H1 (cell line): ENCODE data around the gene TMED5. TPM values are rescaled to one million over a fixed set of nuclear protein-coding genes. Genes with fewer than 3 reads are reported as not detected.

Source experiments
- CTCF ChIA-PET: fragments of 300-600 bp; sonication (Branson Sonifier 250); formaldehyde crosslinking; loops from one replicate; lab custom pipeline; 2021; ENCODE audit not compliant: partially characterized antibody; lab: Charles Lee
- POLR2A ChIA-PET: fragments of 300-600 bp; sonication (Branson Sonifier 250); formaldehyde crosslinking; loops from one replicate; lab custom pipeline; 2021; ENCODE audit warnings: inconsistent platforms; ENCODE audit not compliant: partially characterized antibody; lab: Charles Lee
- DNase-seq, 2 experiments: peaks; one replicate each; pipeline versions ENCODE4 v3.0.0 to v3.0.0-alpha.2; 2010 to 2022; ENCODE audit warnings: low spot score in 2 of 2, low read depth in 1 of 2, mixed read lengths in 1 of 2
- FAIRE-seq: peaks from 2 replicates; lab custom pipeline; 2011; peaks lifted over from hg19 to GRCh38; lab: Jason Lieb, UNC
- H2AFZ ChIP-seq: 2 replicates; pipeline ENCODE4 v1.8.1; 2012; ENCODE audit warnings: low read length, inconsistent platforms
- H2AK5ac ChIP-seq: 2 replicates; pipeline ENCODE4 v1.6.1; 2013; ENCODE audit warnings: low read depth, low read length
- H2BK120ac ChIP-seq: replicated peaks from 2 replicates; pipeline ENCODE3; 2013; ENCODE audit warnings: low read depth, low read length, inconsistent platforms
- H2BK12ac ChIP-seq: 2 replicates; pipeline ENCODE4 v1.6.1; 2013; ENCODE audit warnings: low read depth, low read length
- H2BK15ac ChIP-seq: 2 replicates; pipeline ENCODE4 v1.6.1; 2013; ENCODE audit warnings: low read length
- H2BK20ac ChIP-seq: 2 replicates; pipeline ENCODE4 v1.6.1; 2013; ENCODE audit warnings: low read length
- H2BK5ac ChIP-seq: 2 replicates; pipeline ENCODE4 v1.6.1; 2013; ENCODE audit warnings: low read depth, low read length
- H3K14ac ChIP-seq: 2 replicates; pipeline ENCODE4 v1.6.1; 2013; ENCODE audit warnings: inconsistent platforms; ENCODE audit not compliant: insufficient read length
- H3K18ac ChIP-seq: 2 replicates; pipeline ENCODE4 v1.6.1; 2013; ENCODE audit warnings: low read length; ENCODE audit errors: extremely low read depth
- H3K23ac ChIP-seq: 2 replicates; pipeline ENCODE4 v1.6.1; 2013; ENCODE audit warnings: inconsistent platforms; ENCODE audit not compliant: insufficient read length
- H3K23me2 ChIP-seq: 2 replicates; pipeline ENCODE4 v1.6.1; 2013; ENCODE audit warnings: low read depth, low read length
- H3K27ac ChIP-seq: 2 replicates; pipeline ENCODE4 v1.6.1; 2011; ENCODE audit warnings: low read depth, low read length, inconsistent platforms
- H3K27me3 ChIP-seq, 4 experiments: replicated peaks in 1 of 4; 1 replicate in 1 of 4; 2 replicates in 3 of 4; pipeline versions ENCODE4 v1.6.1 to v1.8.1; 2011 to 2013; ENCODE audit warnings: low read length in 3 of 4, mild to moderate bottlenecking in 3 of 4, inconsistent platforms in 2 of 4, mixed read lengths in 2 of 4, moderate library complexity in 1 of 4; ENCODE audit not compliant: control insufficient read depth in 3 of 4, insufficient read depth in 3 of 4; ENCODE audit errors: extremely low read depth in 1 of 4
- H3K36me3 ChIP-seq, 4 experiments: 2 replicates each; pipeline versions ENCODE4 v1.6.1 to v1.8.1; 2011 to 2013; ENCODE audit warnings: mild to moderate bottlenecking in 4 of 4, low read length in 3 of 4, moderate library complexity in 2 of 4, control low read depth in 1 of 4, inconsistent platforms in 1 of 4; ENCODE audit not compliant: insufficient read depth in 4 of 4, control insufficient read depth in 2 of 4
- H3K4ac ChIP-seq: replicated peaks from 2 replicates; pipeline ENCODE3; 2013; ENCODE audit warnings: low read length, low read depth, mixed read lengths, inconsistent platforms; ENCODE audit not compliant: insufficient read length
- H3K4me1 ChIP-seq, 4 experiments: replicated peaks in 1 of 4; 1 replicate in 1 of 4; 2 replicates in 3 of 4; pipeline versions ENCODE4 v1.6.1 to v1.8.1; 2011 to 2013; ENCODE audit warnings: low read length in 3 of 4, inconsistent platforms in 2 of 4, mixed read lengths in 1 of 4; ENCODE audit not compliant: insufficient read depth in 4 of 4, control insufficient read depth in 3 of 4
- H3K4me2 ChIP-seq, 2 experiments: 2 replicates each; pipeline versions ENCODE4 v1.6.1 to v1.8.1; 2011 to 2013; ENCODE audit warnings: low read depth in 2 of 2, low read length in 2 of 2, control low read depth in 1 of 2, inconsistent platforms in 1 of 2, mild to moderate bottlenecking in 1 of 2; ENCODE audit not compliant: insufficient read depth in 1 of 2
- H3K4me3 ChIP-seq, 4 experiments: fragments of 200-600, 300-600 bp in 1 of 4; sonication (generic), shearing (Covaris generic), sonication (Bioruptor Twin) in 1 of 4; 2 replicates each; pipeline versions ENCODE4 v1.5.1 to v1.8.1; 2011 to 2016; ENCODE audit warnings: low read length in 4 of 4, low read depth in 3 of 4, control low read depth in 2 of 4, inconsistent platforms in 2 of 4, mild to moderate bottlenecking in 2 of 4, mixed read lengths in 1 of 4, moderate library complexity in 1 of 4; ENCODE audit not compliant: insufficient read depth in 2 of 4; ENCODE audit errors: extremely low read depth in 1 of 4
- H3K56ac ChIP-seq: replicated peaks from 2 replicates; pipeline ENCODE3; 2013; ENCODE audit warnings: low read depth, mild to moderate bottlenecking, mixed read lengths, low read length, inconsistent platforms; ENCODE audit not compliant: insufficient read length
- H3K79me1 ChIP-seq: 2 replicates; pipeline ENCODE4 v1.6.1; 2013; ENCODE audit warnings: low read depth, low read length, control low read depth
- H3K79me2 ChIP-seq, 2 experiments: 2 replicates each; pipeline versions ENCODE4 v1.6.1 to v1.8.1; 2012 to 2013; ENCODE audit warnings: low read length in 2 of 2, mild to moderate bottlenecking in 2 of 2, inconsistent platforms in 1 of 2; ENCODE audit not compliant: insufficient read depth in 2 of 2, control insufficient read depth in 1 of 2
- H3K9ac ChIP-seq, 4 experiments: replicated peaks in 1 of 4; 1 replicate in 1 of 4; 2 replicates in 3 of 4; pipeline versions ENCODE4 v1.6.1 to v1.8.1; 2011 to 2013; ENCODE audit warnings: low read depth in 3 of 4, low read length in 3 of 4, control low read depth in 2 of 4, mild to moderate bottlenecking in 2 of 4, moderate library complexity in 2 of 4, inconsistent platforms in 1 of 4; ENCODE audit errors: extremely low read depth in 1 of 4
- H3K9me3 ChIP-seq, 2 experiments: 2 replicates each; pipeline versions ENCODE4 v1.6.1 to v1.8.1; 2012 to 2013; ENCODE audit warnings: mild to moderate bottlenecking in 2 of 2, moderate library complexity in 2 of 2, control low read depth in 1 of 2, inconsistent platforms in 1 of 2, low read depth in 1 of 2, low read length in 1 of 2, mixed read lengths in 1 of 2; ENCODE audit not compliant: insufficient read depth in 2 of 2
- H4K20me1 ChIP-seq, 2 experiments: replicated peaks in 1 of 2; 2 replicates each; pipeline versions ENCODE3 to v1.8.1; 2011 to 2013; ENCODE audit warnings: inconsistent platforms in 2 of 2, low read length in 2 of 2, mild to moderate bottlenecking in 1 of 2; ENCODE audit not compliant: insufficient read depth in 2 of 2, control insufficient read depth in 1 of 2
- H4K5ac ChIP-seq: 2 replicates; pipeline ENCODE4 v1.6.1; 2013; ENCODE audit warnings: low read length, low read depth, mixed read lengths, inconsistent platforms; ENCODE audit not compliant: insufficient read length
- H4K8ac ChIP-seq: 2 replicates; pipeline ENCODE4 v1.8.0; 2013; ENCODE audit warnings: mild to moderate bottlenecking, moderate library complexity, low read length, inconsistent platforms; ENCODE audit not compliant: insufficient read depth; ENCODE audit errors: extremely low read depth
- H4K91ac ChIP-seq: replicated peaks from 2 replicates; pipeline ENCODE3; 2013; ENCODE audit warnings: low read length, mixed read lengths, inconsistent platforms; ENCODE audit not compliant: insufficient read length
- BACH1 ChIP-seq: IDR thresholded peaks from 2 replicates; pipeline ENCODE4 v1.6.1; 2012; ENCODE audit warnings: low read length, improper control_type of control experiment
- CBX8 ChIP-seq: fragments of 300-800, 300-1000 bp; sonication (generic); IDR thresholded peaks from 2 replicates; pipeline ENCODE4 v1.7.1; 2016; ENCODE audit warnings: low read depth, low read length, borderline replicate concordance
- CHD1 ChIP-seq: IDR thresholded peaks from 2 replicates; pipeline ENCODE4 v1.6.1; 2012; ENCODE audit warnings: low read depth, low read length, improper control_type of control experiment
- EZH2 ChIP-seq: fragments of 200-600 bp; sonication (generic); IDR thresholded peaks from 2 replicates; pipeline ENCODE4 v1.7.1; 2012; ENCODE audit warnings: low read depth, mild to moderate bottlenecking, moderate library complexity, low read length, inconsistent platforms; ENCODE audit not compliant: severe bottlenecking
- GABPA ChIP-seq: IDR thresholded peaks from 2 replicates; pipeline ENCODE4 v1.6.1; 2011; ENCODE audit warnings: mild to moderate bottlenecking, low read length, moderate library complexity, borderline replicate concordance; ENCODE audit not compliant: insufficient read depth
- HDAC6 ChIP-seq: IDR thresholded peaks from one replicate; pipeline ENCODE4 v1.7.1; 2012; ENCODE audit warnings: low read depth, mild to moderate bottlenecking, inconsistent platforms, low read length, moderate library complexity
- MAFK ChIP-seq: IDR thresholded peaks from 2 replicates; pipeline ENCODE4 v1.6.1; 2012; ENCODE audit warnings: low read depth, mild to moderate bottlenecking, improper control_type of control experiment, low read length
- RXRA ChIP-seq: IDR thresholded peaks from 2 replicates; pipeline ENCODE4 v1.6.1; 2011; ENCODE audit warnings: low read depth, mild to moderate bottlenecking, low read length, moderate library complexity; ENCODE audit not compliant: insufficient read depth
- SAP30 ChIP-seq: fragments of 300-600 bp; sonication (generic); IDR thresholded peaks from 2 replicates; pipeline ENCODE4 v1.7.1; 2012; ENCODE audit warnings: low read length, moderate library complexity, mild to moderate bottlenecking, inconsistent platforms; ENCODE audit not compliant: insufficient read depth, insufficient replicate concordance
- SIN3A ChIP-seq, 2 experiments: IDR thresholded peaks in 1 of 2; conservative IDR thresholded peaks in 1 of 2; 2 replicates each; pipeline ENCODE4 v1.6.1; 2011 to 2012; ENCODE audit warnings: low read length in 2 of 2, improper control_type of control experiment in 1 of 2, low read depth in 1 of 2, mild to moderate bottlenecking in 1 of 2
- TAF1 ChIP-seq: IDR thresholded peaks from 2 replicates; pipeline ENCODE4 v1.6.1; 2011; ENCODE audit warnings: mild to moderate bottlenecking, low read depth, low read length
- TAF7 ChIP-seq: optimal IDR thresholded peaks from 2 replicates; pipeline ENCODE3; 2011; ENCODE audit warnings: low read depth, mild to moderate bottlenecking, inconsistent platforms, low read length, moderate library complexity, borderline replicate concordance
- TCF12 ChIP-seq: IDR thresholded peaks from 2 replicates; pipeline ENCODE4 v1.6.1; 2011; ENCODE audit warnings: low read depth, mild to moderate bottlenecking, low read length
- WGBS, 2 experiments: shearing (Covaris generic) in 1 of 2; methylation state at CpG; one replicate each; pipeline versions ENCODE4 v1.1.6 to v1.1.7; 2013 to 2015; ENCODE audit warnings: low lambda C conversion rate in 2 of 2, mixed read lengths in 2 of 2, inconsistent platforms in 1 of 2, low coverage in 1 of 2, missing lambda C conversion rate in 1 of 2; ENCODE audit not compliant: insufficient replicate concordance in 2 of 2, insufficient coverage in 1 of 2, insufficient read length in 1 of 2; ENCODE audit errors: extremely low coverage in 1 of 2, missing lambda C conversion rate in 1 of 2; 5-methylcytosine and 5-hydroxymethylcytosine counted together
- polyA plus RNA-seq, 7 experiments: library from polyadenylated mRNA; depleted of rRNA in 3 of 7; stranded (reverse) in 5 of 7; unstranded in 2 of 7; fragments of >200 nt in 5 of 7; fragments of 200-250 nt in 2 of 7; gene quantifications; 1 replicate in 5 of 7; 2 replicates in 1 of 7; 4 replicates in 1 of 7; pipeline versions ENCODE4 v1.2.1 to v1.2.3, GENCODE V29; 2011 to 2013; ENCODE audit warnings: missing spikeins in 2 of 7, mixed read lengths in 2 of 7
- total RNA-seq: library from RNA; stranded (reverse); fragmentation: NEBNext Ultra II Directional; extraction: Animal tissue kit (Norgen Biotek cat#: 25700); gene quantifications from 2 replicates; pipeline ENCODE4 v1.2.1, GENCODE V29; 2021

Gene TMED5
- total and polyA plus RNA-seq, 2 of the 8 experiments (the other 6 are each of a cell fraction or from before 2014, with no cell fraction given) = 14.8 to 32.8 TPM

GRCh38 chr1:93164816-93165215 lies 15.4 kb downstream of the TMED5 start:
- no peak overlapping the region for H3K18ac ChIP-seq
- H3K4ac ChIP-seq = no peak overlapping the region
- H4K8ac ChIP-seq = no peak overlapping the region
- H3K9ac ChIP-seq = no peak overlapping the region
- H3K79me1 ChIP-seq = peaks cover 2% of the 10 kb centered on the region; the same call in 1 of the 2 replicates
- no peak for TF ChIP-seq GABPA
- no peak for TF ChIP-seq SIN3A (conservative IDR thresholded peaks at IDR 0.05 in 1 of 2, IDR thresholded peaks at IDR 0.05 in 1 of 2; ENCODE audit: low read depth in 1 of 2, low read length in 2 of 2)
- no peak for TF ChIP-seq RXRA
- no peak for TF ChIP-seq CHD1
- TF ChIP-seq SAP30 = no peak
- no peak for TF ChIP-seq CBX8
- TF ChIP-seq TAF1 = no peak
- no peak for TF ChIP-seq BACH1
- TF ChIP-seq TCF12 = no peak
- TF ChIP-seq HDAC6 = no peak
- no peak for TF ChIP-seq TAF7
- TF ChIP-seq MAFK = no peak
- TF ChIP-seq EZH2 = no peak
- no peaks in the 10 kb centered on the region for H3K23me2 ChIP-seq
- no peak overlapping the region for H2BK120ac ChIP-seq
- H3K36me3 ChIP-seq = no peaks in the 10 kb centered on the region
- no peak overlapping the region for H3K23ac ChIP-seq
- H2AFZ ChIP-seq = no peak overlapping the region
- no peak overlapping the region for H3K56ac ChIP-seq
- no peak overlapping the region for H3K27ac ChIP-seq
- H3K79me2 ChIP-seq = peaks cover 0 to 28% of the 10 kb centered on the region in 2 experiments; a peak in 3 of 4 replicates
- ChIA-PET CTCF (interaction anchor here (0.9 kb wide), 1 partner anchor 171 kb away, joined by 3 read pairs; no protein-coding TSS in a partner anchor), POLR2A (interaction anchor here (0.9 to 1.4 kb wide), 3 partner anchors 8 to 86 kb away, joined by 3 to 6 read pairs (median 3); partner anchors contain the start of gene MTF2)
- no peak overlapping the region for H4K91ac ChIP-seq
- H2BK12ac ChIP-seq = no peak overlapping the region
- H4K20me1 ChIP-seq = peaks cover 0 to 2% of the 10 kb centered on the region in 2 experiments
- no peaks in the 10 kb centered on the region for H3K4me1 ChIP-seq
- H2BK15ac ChIP-seq = no peak overlapping the region
- H3K9me3 ChIP-seq = no peaks in the 10 kb centered on the region
- FAIRE-seq (no peak), DNase-seq (no peak)
- no peak overlapping the region for H4K5ac ChIP-seq
- H2BK5ac ChIP-seq = no peak overlapping the region; the same call in 1 of the 2 replicates
- no peak overlapping the region for H3K4me2 ChIP-seq
- no peak overlapping the region for H3K14ac ChIP-seq
- WGBS, 2 experiments = 89% methylated on average over 2 of the region's 2 CpGs; no CpG with 5 or more reads in 1 of the 2 experiments
- no peaks in the 10 kb centered on the region for H3K27me3 ChIP-seq
- H2BK20ac ChIP-seq = no peak overlapping the region
- no peak overlapping the region for H3K4me3 ChIP-seq
- no peak overlapping the region for H2AK5ac ChIP-seq
